ENCODE measurements around the gene OR6B3.
"Not testable (repeated sequence)": the region's sequence is repeated elsewhere in the genome, so short reads cannot be mapped to it uniquely, and the experiment has no call there.

Gene OR6B3

GRCh38 chr2:240045098-240045497 lies 8.2 kb downstream of the OR6B3 start:
- DNase-seq (ENCODE audit: extremely low read depth, low read depth), result no peak
- no peak for TF ChIP-seq CTCF (IDR thresholded peaks at IDR 0.05; ENCODE audit: low read depth, low read length)

- DNase-seq (ENCODE audit: extremely low read depth, low read depth), result not testable (repeated sequence)
These were observed 9.2 kb downstream of the OR6B3 start for GRCh38 chr2:240044096-240044495.

- TF ChIP-seq CTCF (IDR thresholded peaks at IDR 0.05; ENCODE audit: low read depth, low read length), result no peak
- no peak for DNase-seq (ENCODE audit: extremely low read depth, low read depth)
These were observed 9.9 kb downstream of the OR6B3 start for GRCh38 chr2:240043279-240043989.

- no peak for DNase-seq (ENCODE audit: extremely low read depth, low read depth)
- no peak for TF ChIP-seq CTCF (IDR thresholded peaks at IDR 0.05; ENCODE audit: low read depth, low read length)
These were observed 10.6 kb downstream of the OR6B3 start for GRCh38 chr2:240042740-240043139.

- no peak for TF ChIP-seq CTCF (IDR thresholded peaks at IDR 0.05; ENCODE audit: low read depth, low read length)
- no peak for DNase-seq (ENCODE audit: extremely low read depth, low read depth)
These were observed 12.0 kb downstream of the OR6B3 start for GRCh38 chr2:240041363-240041762.

- TF ChIP-seq CTCF (IDR thresholded peaks at IDR 0.05; ENCODE audit: low read depth, low read length), result no peak
- no peak for DNase-seq (ENCODE audit: extremely low read depth, low read depth)
These were observed 16.0 kb downstream of the OR6B3 start for GRCh38 chr2:240037358-240037757.

GRCh38 chr2:240033330-240033678 lies 20.0 kb downstream of the OR6B3 start:
- no peak for DNase-seq (ENCODE audit: extremely low read depth, low read depth)
- no peak for TF ChIP-seq CTCF (IDR thresholded peaks at IDR 0.05; ENCODE audit: low read depth, low read length)
